ENCODE data around the gene L3MBTL4. TPM values are rescaled to one million over a fixed set of nuclear protein-coding genes. Genes with fewer than 3 reads are reported as not detected.

Gene L3MBTL4
- total and polyA plus RNA-seq, 7 experiments from 2014 or later = 0.05 to 7.6 (median 0.49) TPM

DNA sequence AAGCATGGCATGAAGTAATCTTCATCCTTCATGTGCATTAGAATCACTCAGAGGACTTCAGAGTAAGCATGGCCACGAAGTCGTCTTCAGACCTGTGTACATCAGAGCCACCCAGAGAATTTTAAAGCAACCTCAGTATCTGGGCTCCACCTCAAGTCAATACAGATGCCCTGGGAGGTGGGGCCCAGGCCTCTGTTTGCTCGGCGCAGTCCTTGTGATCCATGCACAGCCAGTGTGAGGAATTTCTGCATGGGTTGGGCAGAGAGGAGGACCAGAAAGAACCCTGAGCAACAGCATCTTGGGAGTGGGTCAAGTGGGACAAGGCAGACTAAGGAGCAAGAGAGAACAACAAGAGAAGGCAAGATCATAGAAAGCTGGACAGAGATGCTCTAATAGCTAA, 299.0 kb downstream of the L3MBTL4 start:
- Mint-ChIP-seq H3K4me1 (no peaks in the 10 kb centered on the region), H3K27ac (peak overlapping the region in 1 of 9 donors; percentile 3), H3K4me3 (no peak overlapping the region), H3K36me3 (no peaks in the 10 kb centered on the region), H3K9me3 (peaks cover 0 to 15% (median 0%) of the 10 kb centered on the region in 11 donors), H3K27me3 (peaks cover 0 to 21% (median 4%) of the 10 kb centered on the region in 5 donors)
- Histone ChIP-seq H3K27ac (ENCODE audit: low read depth, low read length) (no peak overlapping the region), H3K9me3 (ENCODE audit: control insufficient read depth in 2 of 3, low read length in 3 of 3) (no peaks in the 10 kb centered on the region), H3K27me3 (ENCODE audit: control insufficient read depth in 2 of 2, insufficient read depth in 2 of 2, low read length in 2 of 2) (no peaks in the 10 kb centered on the region), H3K4me3 (ENCODE audit: low read length) (no peak overlapping the region), H3K4me1 (ENCODE audit: control insufficient read depth in 2 of 2, insufficient read depth in 2 of 2, low read length in 2 of 2) (no peaks in the 10 kb centered on the region), H3K36me3 (ENCODE audit: control insufficient read depth in 2 of 3, insufficient read depth in 3 of 3, low read length in 3 of 3) (no peaks in the 10 kb centered on the region)
- intact Hi-C loops (cut with micrococcal nuclease) = no loop called here
- ATAC-seq (no peak), DNase-seq (no peak)
- CTCF ChIA-PET = interaction anchor here (0.6 kb wide), 1 partner anchor 170 kb away, joined by 4 read pairs; no protein-coding TSS in a partner anchor
- POLR2A ChIA-PET = no interaction called here

DNA sequence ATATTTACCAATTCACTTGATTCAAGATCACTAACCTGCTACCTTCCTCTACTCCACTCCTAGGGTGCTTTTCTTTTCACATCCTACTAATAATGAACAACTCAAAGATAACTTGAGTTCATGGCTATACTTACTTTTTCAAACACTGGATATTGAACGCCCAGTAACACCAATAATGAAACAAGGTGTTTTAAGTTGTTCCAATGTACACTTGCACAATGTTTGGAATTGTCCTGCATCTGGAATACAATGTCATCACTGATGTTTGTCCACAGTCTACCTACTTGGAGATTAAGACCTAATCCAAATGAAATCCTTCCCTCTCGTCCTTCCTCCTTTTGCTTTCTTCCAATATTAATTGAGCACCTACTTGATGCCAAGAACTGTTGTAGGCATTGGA, 301.1 kb downstream of the L3MBTL4 start:
- H3K4me3 ChIP-seq (ENCODE audit: low read length) = no peak overlapping the region
- Mint-ChIP-seq H3K4me3 (no peak overlapping the region), H3K4me1 (no peaks in the 10 kb centered on the region), H3K36me3 (no peaks in the 10 kb centered on the region), H3K27me3 (peaks cover 0 to 26% (median 7%) of the 10 kb centered on the region in 5 donors), H3K9me3 (peaks cover 0 to 19% (median 0%) of the 10 kb centered on the region in 11 donors), H3K27ac (no peak overlapping the region)
- no peaks in the 10 kb centered on the region for H3K27me3 ChIP-seq (ENCODE audit: control insufficient read depth in 2 of 2, insufficient read depth in 2 of 2, low read length in 2 of 2)
- no peak overlapping the region for H3K27ac ChIP-seq (ENCODE audit: low read depth, low read length)
- CTCF ChIA-PET = no interaction called here
- DNase-seq (no peak), ATAC-seq (no peak)
- POLR2A ChIA-PET = no interaction called here
- H3K4me1 ChIP-seq (ENCODE audit: control insufficient read depth in 2 of 2, insufficient read depth in 2 of 2, low read length in 2 of 2) = no peaks in the 10 kb centered on the region
- no peaks in the 10 kb centered on the region for H3K9me3 ChIP-seq (ENCODE audit: control insufficient read depth in 2 of 3, low read length in 3 of 3)
- intact Hi-C loops (cut with micrococcal nuclease) = no loop called here
- H3K36me3 ChIP-seq (ENCODE audit: control insufficient read depth in 2 of 3, insufficient read depth in 3 of 3, low read length in 3 of 3) = no peaks in the 10 kb centered on the region

GRCh38 chr18:6111726-6112125, 303.0 kb downstream of the L3MBTL4 start:
- peaks cover 0 to 13% (median 0%) of the 10 kb centered on the region in 11 donors for H3K9me3 Mint-ChIP-seq
- intact Hi-C loops (cut with micrococcal nuclease) = no loop called here
- H3K36me3 Mint-ChIP-seq = no peaks in the 10 kb centered on the region
- no peak overlapping the region for H3K4me3 Mint-ChIP-seq
- Histone ChIP-seq H3K4me1 (ENCODE audit: control insufficient read depth in 2 of 2, insufficient read depth in 2 of 2, low read length in 2 of 2) (no peaks in the 10 kb centered on the region), H3K36me3 (ENCODE audit: control insufficient read depth in 2 of 3, insufficient read depth in 3 of 3, low read length in 3 of 3) (no peaks in the 10 kb centered on the region), H3K27ac (ENCODE audit: low read depth, low read length) (no peak overlapping the region), H3K4me3 (ENCODE audit: low read length) (no peak overlapping the region), H3K9me3 (ENCODE audit: control insufficient read depth in 2 of 3, low read length in 3 of 3) (no peaks in the 10 kb centered on the region), H3K27me3 (ENCODE audit: control insufficient read depth in 2 of 2, insufficient read depth in 2 of 2, low read length in 2 of 2) (no peaks in the 10 kb centered on the region)
- ChIA-PET POLR2A (no interaction called here), CTCF (no interaction called here)
- no peaks in the 10 kb centered on the region for H3K4me1 Mint-ChIP-seq
- H3K27ac Mint-ChIP-seq = no peak overlapping the region
- ATAC-seq (no peak), DNase-seq (no peak)
- H3K27me3 Mint-ChIP-seq = peaks cover 0 to 31% (median 7%) of the 10 kb centered on the region in 5 donors

DNA sequence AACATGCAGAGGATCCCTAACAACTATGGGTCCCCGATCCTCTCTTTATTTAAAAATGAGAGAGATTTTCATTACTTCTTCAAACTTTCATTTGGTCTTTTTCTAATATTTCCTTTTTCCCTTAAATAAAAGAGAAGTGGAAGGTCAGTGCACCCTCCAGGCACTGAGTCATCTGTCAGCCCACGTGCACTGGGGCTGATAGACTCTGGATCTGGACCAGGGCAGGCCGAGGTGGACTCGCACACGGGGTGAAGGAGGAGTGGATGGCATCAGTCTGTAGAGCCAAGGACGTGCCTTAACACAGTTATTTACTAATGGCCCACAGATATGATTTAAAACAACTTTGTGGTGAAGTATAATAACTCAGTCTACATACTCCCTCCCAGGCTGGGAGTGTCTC, 305.0 kb downstream of the L3MBTL4 start:
- H3K4me3 Mint-ChIP-seq = no peak overlapping the region
- ATAC-seq = no peak

GRCh38 chr18:6107794-6108193, 306.9 kb downstream of the L3MBTL4 start:
- Histone ChIP-seq H3K9me3 (ENCODE audit: control insufficient read depth in 2 of 3, low read length in 3 of 3) (no peaks in the 10 kb centered on the region), H3K36me3 (ENCODE audit: control insufficient read depth in 2 of 3, insufficient read depth in 3 of 3, low read length in 3 of 3) (no peaks in the 10 kb centered on the region), H3K27me3 (ENCODE audit: control insufficient read depth in 2 of 2, insufficient read depth in 2 of 2, low read length in 2 of 2) (no peaks in the 10 kb centered on the region), H3K27ac (ENCODE audit: low read depth, low read length) (no peak overlapping the region), H3K4me1 (ENCODE audit: control insufficient read depth in 2 of 2, insufficient read depth in 2 of 2, low read length in 2 of 2) (no peaks in the 10 kb centered on the region), H3K4me3 (ENCODE audit: low read length) (no peak overlapping the region)
- no peak for ATAC-seq
- Mint-ChIP-seq H3K9me3 (peaks cover 0 to 7% (median 0%) of the 10 kb centered on the region in 11 donors), H3K27ac (no peak overlapping the region), H3K27me3 (peaks cover 0 to 20% (median 5%) of the 10 kb centered on the region in 5 donors), H3K4me1 (no peaks in the 10 kb centered on the region), H3K36me3 (no peaks in the 10 kb centered on the region), H3K4me3 (no peak overlapping the region)
- intact Hi-C loops (cut with micrococcal nuclease) = no loop called here
- POLR2A ChIA-PET = no interaction called here
- no peak for DNase-seq
- CTCF ChIA-PET = no interaction called here

More for the DNA sequence above, 305.0 kb downstream of the L3MBTL4 start:
- H3K36me3 Mint-ChIP-seq = no peaks in the 10 kb centered on the region
- ChIA-PET CTCF (no interaction called here), POLR2A (no interaction called here)
- Histone ChIP-seq H3K36me3 (ENCODE audit: control insufficient read depth in 2 of 3, insufficient read depth in 3 of 3, low read length in 3 of 3) (no peaks in the 10 kb centered on the region), H3K4me3 (ENCODE audit: low read length) (no peak overlapping the region), H3K9me3 (ENCODE audit: control insufficient read depth in 2 of 3, low read length in 3 of 3) (no peaks in the 10 kb centered on the region), H3K27me3 (ENCODE audit: control insufficient read depth in 2 of 2, insufficient read depth in 2 of 2, low read length in 2 of 2) (no peaks in the 10 kb centered on the region), H3K4me1 (ENCODE audit: control insufficient read depth in 2 of 2, insufficient read depth in 2 of 2, low read length in 2 of 2) (no peaks in the 10 kb centered on the region), H3K27ac (ENCODE audit: low read depth, low read length) (no peak overlapping the region)
- intact Hi-C loops (cut with micrococcal nuclease) = no loop called here
- no peaks in the 10 kb centered on the region for H3K4me1 Mint-ChIP-seq
- H3K27me3 Mint-ChIP-seq = peaks cover 0 to 31% (median 7%) of the 10 kb centered on the region in 5 donors
- no peak for DNase-seq
- H3K9me3 Mint-ChIP-seq = peaks cover 0 to 9% (median 0%) of the 10 kb centered on the region in 11 donors
- no peak overlapping the region for H3K27ac Mint-ChIP-seq

DNA sequence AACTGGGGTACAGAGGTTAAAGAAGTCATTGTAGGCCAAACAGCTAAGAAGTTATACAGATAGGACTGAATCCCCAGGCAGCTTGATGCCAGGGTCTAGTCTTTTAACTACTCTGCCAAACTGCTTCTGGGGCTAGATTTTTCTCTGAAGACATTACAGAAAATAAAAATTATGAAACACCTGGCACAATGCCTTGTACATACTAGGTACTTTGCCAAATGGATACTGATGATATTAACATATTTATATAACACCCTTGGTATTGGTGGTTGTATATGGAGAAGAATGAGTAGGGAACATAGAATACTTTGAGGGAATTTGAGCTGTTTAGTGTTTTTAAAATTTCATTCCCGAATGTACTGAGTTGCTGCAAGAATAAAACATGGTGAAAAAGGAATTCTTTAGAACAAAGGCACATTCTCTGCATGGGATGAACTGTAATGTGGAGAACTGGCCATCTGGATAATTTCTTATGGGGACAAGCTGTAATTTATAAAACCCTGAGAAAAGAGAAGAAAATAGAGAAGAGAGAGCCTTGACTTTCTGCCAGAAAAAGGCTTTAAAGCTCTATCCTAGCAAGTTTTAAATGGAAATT, 308.5 kb downstream of the L3MBTL4 start:
- intact Hi-C loops (cut with micrococcal nuclease) = no loop called here
- Histone ChIP-seq H3K9me3 (ENCODE audit: control insufficient read depth in 2 of 3, low read length in 3 of 3) (no peaks in the 10 kb centered on the region), H3K27me3 (ENCODE audit: control insufficient read depth in 2 of 2, insufficient read depth in 2 of 2, low read length in 2 of 2) (no peaks in the 10 kb centered on the region), H3K27ac (ENCODE audit: low read depth, low read length) (no peak overlapping the region), H3K36me3 (ENCODE audit: control insufficient read depth in 2 of 3, insufficient read depth in 3 of 3, low read length in 3 of 3) (no peaks in the 10 kb centered on the region), H3K4me3 (ENCODE audit: low read length) (no peak overlapping the region), H3K4me1 (ENCODE audit: control insufficient read depth in 2 of 2, insufficient read depth in 2 of 2, low read length in 2 of 2) (no peaks in the 10 kb centered on the region)
- H3K36me3 Mint-ChIP-seq = no peaks in the 10 kb centered on the region
- H3K4me1 Mint-ChIP-seq = no peaks in the 10 kb centered on the region
- H3K4me3 Mint-ChIP-seq = no peak overlapping the region
- H3K27ac Mint-ChIP-seq = no peak overlapping the region
- ChIA-PET POLR2A (no interaction called here), CTCF (no interaction called here)
- DNase-seq (no peak), ATAC-seq (no peak)
- peaks cover 0 to 7% (median 0%) of the 10 kb centered on the region in 11 donors for H3K9me3 Mint-ChIP-seq
- H3K27me3 Mint-ChIP-seq = peaks cover 0 to 26% (median 2%) of the 10 kb centered on the region in 5 donors

DNA sequence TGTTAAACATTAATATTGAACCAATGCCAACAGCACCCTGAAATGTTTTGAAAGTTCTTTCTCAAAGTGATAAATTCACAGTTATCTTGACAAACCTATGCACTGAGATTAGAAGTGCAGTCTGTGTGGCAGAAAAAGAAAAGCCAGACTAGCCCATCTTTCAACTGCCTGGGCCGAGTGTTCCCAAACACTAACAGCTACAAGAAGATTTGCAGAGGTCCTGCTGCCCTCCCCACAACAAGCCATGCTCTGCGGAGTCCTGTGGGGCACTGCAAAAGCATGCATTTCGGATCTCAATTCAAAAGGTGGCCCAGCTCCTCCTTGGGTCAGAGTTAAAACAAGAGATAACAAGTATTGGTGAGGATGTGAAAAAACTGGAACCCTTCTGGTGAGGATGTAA, 311.0 kb downstream of the L3MBTL4 start:
- DNase-seq (no peak), ATAC-seq (no peak)
- no peak overlapping the region for H3K4me3 Mint-ChIP-seq
- H3K4me1 Mint-ChIP-seq = no peaks in the 10 kb centered on the region
- Histone ChIP-seq H3K4me1 (ENCODE audit: control insufficient read depth in 2 of 2, insufficient read depth in 2 of 2, low read length in 2 of 2) (no peaks in the 10 kb centered on the region), H3K9me3 (ENCODE audit: control insufficient read depth in 2 of 3, low read length in 3 of 3) (no peaks in the 10 kb centered on the region), H3K27ac (ENCODE audit: low read depth, low read length) (no peak overlapping the region), H3K27me3 (ENCODE audit: control insufficient read depth in 2 of 2, insufficient read depth in 2 of 2, low read length in 2 of 2) (no peaks in the 10 kb centered on the region), H3K36me3 (ENCODE audit: control insufficient read depth in 2 of 3, insufficient read depth in 3 of 3, low read length in 3 of 3) (no peaks in the 10 kb centered on the region), H3K4me3 (ENCODE audit: low read length) (no peak overlapping the region)
- H3K27me3 Mint-ChIP-seq = peaks cover 0 to 23% (median under 1%) of the 10 kb centered on the region in 5 donors
- ChIA-PET CTCF (no interaction called here), POLR2A (no interaction called here)
- intact Hi-C loops (cut with micrococcal nuclease) = no loop called here
- no peak overlapping the region for H3K27ac Mint-ChIP-seq
- no peaks in the 10 kb centered on the region for H3K36me3 Mint-ChIP-seq
- H3K9me3 Mint-ChIP-seq = peaks cover 0 to 1% (median 0%) of the 10 kb centered on the region in 11 donors

Measured in naive thymus-derived CD4-positive, alpha-beta T cell (primary cell).